ENCODE measurements around the gene PI4KA.
"Not testable (repeated sequence)": the region's sequence is repeated elsewhere in the genome, so short reads cannot be mapped to it uniquely, and the experiment has no call there.

PI4KA gene

DNA sequence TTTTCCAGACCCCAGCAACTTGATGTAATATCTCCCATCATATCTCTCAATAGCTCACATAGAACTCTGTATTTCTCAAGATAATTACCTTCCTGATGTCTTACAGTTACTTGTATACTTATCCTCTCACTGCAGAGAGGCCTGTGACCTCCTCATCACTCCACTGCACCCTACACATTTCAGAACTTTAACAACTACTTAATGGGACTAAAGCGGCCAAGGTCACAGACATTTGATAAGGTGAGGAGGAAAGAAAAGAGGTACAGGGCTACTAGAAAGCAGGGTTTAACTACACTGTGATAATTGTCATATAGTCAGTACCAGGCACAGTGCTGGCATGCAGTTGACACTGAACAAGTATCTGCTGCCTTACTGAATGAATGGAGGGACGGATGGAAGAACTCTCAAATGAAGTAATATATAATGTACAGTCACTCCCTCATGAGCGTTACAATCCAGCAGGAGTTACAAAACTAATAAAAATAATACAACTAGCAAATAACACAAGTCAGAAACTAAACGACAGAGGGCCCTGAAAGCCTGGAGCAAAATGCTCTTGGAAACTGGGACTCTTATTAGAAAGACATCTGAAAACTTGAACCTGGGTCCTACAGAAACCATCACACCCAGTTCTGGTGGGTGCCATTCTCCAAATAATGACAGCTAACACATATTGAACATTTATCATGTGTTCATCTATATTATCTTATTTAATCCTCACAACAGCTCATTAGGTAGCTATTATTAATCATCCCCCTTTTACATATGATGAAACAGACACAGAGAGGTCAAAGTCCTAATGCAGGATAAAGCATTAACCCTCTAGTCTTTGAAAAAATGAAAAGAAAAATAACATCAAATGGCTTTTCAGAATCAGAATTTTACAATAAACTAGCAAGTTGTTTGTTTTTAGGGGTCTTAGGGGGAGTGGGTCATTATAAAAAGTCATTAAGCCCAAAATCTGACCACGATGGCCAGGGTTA lies 14.3 kb downstream of the PI4KA start:
- no peak for DNase-seq

DNA sequence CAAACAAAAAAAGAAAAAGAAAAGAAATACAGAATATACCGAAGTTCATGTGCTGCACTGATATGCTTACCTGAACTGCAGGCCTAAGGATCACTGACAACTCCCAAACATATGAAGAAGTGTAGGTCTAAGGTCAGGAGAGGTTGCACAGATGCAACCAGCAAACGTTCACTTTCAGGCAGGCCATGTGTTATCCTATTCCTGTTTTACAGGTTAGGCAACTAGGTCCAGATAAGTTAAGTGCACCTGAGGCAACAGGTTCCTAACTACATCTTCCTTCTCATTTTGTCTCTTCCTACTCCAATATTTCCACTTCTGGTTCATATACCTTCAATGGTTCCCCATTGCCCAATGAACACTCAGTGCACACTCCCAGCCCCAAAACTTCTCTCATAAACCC lies 15.1 kb downstream of the PI4KA start:
- no peak for DNase-seq

DNA sequence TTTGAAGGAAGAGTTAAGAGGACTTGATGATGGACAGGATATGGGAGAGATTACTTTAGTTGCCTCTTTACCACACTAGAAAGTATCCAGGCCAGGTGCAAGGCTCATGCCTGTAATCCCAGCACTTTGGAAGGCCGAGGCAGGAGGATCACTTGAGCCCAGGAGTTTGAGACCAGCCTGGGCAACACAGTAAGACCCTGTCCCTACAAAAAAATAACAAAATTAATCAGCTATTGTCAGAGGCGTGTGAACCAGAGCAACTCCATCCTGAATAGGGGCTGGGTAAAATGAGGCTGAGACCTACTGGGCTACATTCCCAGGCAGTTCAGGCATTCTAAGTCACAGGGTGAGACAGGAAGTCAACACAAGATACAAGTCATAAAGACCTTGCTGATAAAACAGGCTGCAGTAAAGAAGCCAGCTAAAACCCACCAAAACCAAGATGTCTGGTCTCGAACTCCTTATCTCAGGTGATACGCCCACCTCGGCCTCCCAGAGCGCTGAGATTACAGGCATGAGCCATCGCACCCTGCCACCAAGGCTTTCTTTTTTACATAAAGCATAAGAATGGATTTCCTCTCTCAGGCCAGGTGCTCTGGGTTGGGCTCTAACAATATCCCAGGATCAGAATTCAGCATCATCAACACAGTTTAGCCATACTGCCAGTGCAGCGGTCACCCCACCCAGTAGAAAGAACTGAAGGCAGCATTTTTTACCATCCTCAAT lies 17.8 kb downstream of the PI4KA start:
- DNase-seq, result no peak

DNA sequence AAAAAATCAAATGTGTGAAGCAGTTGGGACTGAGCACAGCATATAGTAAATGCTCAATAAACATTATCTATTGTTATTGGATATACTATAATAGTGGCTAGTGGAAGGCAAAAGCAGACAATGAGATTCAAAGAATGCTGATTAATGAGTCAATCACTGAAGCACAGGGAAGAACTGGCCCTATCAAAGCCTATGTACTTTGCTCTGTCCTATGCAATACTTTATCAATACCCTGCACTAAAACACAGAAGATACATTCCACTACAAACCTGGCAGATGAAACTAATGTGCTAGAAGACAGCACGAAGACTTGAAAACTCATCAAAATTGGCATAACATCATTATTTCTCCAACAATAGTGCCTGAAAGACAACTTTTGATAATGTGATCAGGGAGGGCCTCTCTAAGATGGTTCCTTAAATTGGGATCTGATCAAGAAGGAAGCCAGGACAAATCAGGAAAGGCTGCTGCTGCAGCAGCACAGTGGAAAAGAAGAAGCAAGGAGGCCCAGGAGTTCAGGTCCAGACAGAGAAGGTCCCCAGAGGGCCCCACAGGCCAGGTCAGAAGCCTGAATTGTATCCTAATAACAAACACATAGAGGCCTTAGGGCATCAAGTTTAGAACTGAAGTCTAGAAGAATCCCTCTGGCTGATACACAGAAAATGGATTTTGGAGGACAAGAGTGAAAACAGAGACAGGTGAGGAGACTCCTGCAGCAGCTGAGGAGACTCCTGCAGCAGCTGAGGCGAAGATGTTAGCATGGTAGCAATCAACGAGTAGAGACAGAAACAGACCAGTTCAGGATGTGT lies 18.6 kb downstream of the PI4KA start:
- DNase-seq, result no peak

DNA sequence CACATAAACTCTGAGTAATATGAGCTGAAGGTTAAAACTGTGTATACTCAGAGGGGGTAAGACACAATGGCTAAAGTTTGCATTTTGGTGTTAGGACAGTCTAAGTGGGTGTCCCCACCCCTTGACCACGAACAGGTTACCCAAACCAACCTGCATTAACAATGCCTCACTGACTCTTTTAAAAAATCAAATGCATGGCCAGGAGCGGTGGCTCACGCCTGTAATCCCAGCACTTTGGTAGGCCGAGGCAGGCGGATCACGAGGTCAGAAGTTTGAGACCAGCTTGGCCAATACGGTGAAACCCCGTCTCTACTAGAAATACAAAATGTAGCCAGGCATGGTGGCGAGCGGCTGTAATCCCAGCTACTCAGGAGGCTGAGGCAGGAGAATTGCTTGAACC lies 19.3 kb downstream of the PI4KA start:
- not testable (repeated sequence) for DNase-seq

DNA sequence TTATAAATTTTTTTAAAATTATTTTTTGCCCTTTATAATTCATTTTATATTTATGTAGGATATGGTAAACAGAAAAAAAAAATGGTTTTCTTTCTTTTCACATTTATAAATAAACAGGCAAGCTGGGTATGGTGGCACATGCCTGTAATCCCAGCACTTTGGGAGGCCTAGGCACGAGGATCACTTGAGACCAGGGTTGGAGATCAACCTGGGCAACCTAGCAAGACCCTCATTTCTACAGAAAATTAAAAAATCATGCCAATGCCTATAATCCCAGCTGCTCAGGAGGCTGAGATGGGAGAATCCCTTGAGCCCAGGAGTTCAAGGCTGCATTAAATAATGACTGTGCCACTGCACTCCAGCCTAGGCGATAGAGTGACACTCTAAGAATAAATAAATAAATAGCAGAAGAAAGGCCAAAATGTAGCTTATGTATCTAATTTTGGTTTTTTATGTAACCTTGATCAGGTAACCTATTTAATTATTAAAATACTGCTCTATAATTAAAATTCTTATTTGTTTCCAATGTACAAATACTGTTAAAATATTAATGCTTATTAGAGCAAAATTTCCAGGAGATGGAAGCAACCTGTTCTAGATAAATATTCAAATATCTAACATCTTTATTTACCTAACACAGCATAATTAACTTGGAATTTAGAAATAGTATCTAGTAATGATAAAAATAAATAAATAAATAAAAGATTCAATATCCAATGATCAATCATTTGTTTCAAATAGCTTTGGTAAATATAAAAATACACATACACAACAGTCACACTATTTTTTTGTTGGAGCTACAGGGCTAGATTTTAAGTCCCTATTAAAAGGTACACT lies 21.4 kb downstream of the PI4KA start:
- DNase-seq, result no peak

DNA sequence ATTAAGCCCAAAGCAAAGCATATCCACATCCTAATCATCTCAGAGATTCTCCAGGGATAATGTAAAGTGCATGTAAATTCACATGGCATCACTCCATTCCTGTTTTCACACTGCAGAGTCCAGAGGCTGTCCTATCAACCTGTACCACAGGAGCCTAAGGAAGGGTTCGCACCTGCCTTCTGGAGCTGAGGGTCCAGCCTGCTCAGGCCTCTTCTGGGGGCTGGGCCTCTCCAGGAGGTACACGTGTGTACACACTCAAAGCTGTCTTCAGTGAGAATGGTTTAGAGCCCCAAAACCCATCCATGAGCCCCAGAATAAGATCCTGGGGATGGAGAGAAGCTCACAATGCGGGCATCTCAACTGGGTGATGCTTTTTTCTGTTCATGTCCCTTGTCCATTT lies 23.9 kb downstream of the PI4KA start:
- DNase-seq, result no peak

DNA sequence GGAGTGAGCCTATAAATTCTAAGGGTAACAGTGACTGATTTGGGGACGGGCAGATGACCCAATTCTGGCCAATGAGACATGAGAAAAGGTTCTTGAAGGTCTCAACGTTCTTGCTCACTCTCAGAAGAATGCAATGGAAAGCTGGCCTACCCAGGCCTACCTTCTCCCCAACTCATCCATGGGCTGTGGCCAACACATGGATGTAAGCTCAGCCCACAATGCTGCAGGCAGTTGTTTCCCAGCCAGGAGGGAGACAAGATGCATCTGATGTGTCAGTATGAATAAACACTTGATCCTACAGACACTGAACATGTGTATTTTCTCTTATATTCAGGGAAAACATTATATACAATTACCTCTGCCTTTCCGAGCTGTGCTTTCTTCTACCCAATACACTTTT lies 24.4 kb downstream of the PI4KA start:
- no peak for DNase-seq

DNA sequence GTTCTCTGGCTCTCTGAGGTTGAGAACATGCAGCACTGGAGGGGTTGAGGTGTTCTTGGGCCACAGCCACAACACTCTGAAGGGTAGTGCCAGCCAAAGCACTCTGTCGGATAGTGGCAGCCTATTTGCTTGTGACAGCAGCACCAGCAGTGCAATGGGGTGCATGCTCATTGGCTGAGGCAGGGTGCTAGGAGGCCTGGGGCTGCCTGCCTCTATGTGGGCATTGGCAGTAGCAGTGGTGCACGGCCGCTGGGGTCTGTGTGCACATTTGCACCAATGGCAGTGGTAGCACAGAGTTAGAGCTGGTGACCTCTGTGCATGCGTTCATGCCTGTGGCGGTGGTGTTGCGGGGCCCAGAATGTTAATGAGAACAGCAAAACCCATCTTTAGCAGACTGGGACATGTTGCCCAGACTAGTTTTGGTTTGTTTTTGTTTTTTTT lies 25.4 kb downstream of the PI4KA start:
- DNase-seq, result no peak

DNA sequence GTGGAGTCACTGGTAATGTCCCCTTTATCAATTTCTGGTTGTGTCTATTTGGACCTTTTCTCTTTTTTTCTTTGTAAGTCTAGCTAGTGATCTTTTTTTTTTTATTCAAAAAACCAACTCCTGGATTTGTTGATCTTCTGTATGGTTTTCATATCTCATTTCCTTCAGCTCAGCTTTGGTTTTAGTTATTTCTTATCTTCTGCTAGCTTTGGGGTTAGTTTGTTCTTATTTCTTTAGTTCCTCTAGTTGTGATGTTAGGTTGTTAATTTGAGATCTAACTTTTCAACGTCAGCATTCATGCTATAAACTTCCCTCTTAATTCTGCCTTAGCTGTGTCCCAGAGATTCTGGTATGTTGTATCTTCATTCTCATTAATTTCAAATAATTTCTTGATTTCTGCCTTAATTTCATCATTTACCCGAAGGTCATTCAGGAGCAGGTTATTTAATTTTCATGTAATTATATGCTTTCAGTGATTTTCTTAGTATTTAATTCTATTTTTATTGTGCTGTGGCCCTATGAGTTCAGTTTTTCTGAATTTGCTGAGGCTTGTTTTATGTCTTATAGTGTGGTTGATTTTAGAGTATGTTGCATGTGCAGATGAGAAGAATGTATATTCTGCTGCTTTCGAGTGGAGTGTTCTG lies 29.0 kb downstream of the PI4KA start:
- DNase-seq, result no peak

DNA sequence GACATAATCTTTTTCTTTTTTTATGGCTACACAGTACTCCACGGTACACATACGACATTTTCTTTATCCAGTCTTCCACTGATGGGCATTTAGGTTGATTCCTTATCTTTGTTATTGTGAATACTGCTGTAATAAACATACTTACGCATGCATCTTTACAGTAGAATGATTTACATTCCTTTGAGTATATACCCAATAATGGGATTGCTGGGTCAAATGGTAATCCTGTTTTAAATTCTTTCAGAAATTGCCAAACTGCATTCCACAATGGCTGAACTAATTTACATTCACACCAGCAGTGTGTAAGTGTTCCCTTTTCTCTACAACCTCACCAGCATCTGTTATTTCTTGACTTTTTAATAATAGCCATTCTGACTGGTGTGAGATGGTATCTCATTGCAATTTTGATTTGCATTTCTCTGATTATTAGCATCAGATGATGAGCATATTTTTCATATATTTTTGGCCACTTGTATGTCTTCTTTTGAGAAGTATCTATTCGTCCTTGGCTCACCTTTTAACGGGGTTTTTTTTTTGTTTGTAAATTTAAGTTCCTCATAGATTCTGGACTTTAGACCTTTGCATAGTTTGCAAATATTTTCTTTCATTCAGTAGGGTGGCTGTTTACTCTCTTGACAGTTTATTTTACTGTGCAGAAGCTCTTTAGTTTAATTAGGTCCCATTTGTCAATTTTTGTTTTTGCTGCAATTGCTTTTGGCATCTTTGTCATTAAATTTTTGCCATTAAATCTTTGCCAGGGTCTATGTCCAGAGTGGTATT lies 32.0 kb downstream of the PI4KA start:
- not testable (repeated sequence) for DNase-seq

DNA sequence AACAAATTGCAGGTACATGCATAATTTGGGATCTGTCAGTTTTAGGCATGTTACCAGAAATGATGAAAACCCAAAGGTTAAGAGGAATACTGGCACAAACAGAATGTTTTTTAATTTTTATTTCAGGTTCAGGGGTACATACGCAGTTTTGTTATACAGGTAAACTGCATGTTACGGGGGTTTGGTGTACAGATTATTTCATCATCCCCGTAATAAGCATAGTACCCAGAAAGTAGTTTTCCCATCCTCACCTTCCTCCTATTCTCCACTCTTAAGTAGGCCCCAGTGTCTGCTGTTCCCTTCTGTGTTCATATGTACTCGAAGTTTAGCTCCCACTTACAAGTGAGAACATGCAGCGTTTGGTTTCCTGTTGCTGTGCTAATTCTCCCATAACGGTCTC lies 33.0 kb downstream of the PI4KA start:
- DNase-seq, result no peak

DNA sequence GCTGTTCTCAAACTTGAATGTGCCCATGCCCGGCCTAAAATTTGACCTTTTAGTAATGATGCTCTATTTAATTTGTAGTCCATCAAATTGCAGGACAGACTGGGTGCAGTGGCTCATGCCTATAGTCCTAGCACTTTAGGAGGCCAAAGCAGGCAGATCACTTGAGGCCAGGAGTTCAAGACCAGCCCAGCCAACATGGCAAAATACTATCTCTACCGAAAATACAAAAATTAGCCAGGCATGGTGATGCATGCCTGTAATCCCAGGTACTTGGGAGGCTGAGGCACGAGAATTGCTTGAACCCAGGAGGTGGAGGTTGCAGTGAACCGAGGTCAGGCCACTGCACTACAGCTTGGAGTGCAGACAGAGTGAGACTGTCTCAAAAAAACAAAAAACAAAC lies 33.4 kb downstream of the PI4KA start:
- not testable (repeated sequence) for DNase-seq

DNA sequence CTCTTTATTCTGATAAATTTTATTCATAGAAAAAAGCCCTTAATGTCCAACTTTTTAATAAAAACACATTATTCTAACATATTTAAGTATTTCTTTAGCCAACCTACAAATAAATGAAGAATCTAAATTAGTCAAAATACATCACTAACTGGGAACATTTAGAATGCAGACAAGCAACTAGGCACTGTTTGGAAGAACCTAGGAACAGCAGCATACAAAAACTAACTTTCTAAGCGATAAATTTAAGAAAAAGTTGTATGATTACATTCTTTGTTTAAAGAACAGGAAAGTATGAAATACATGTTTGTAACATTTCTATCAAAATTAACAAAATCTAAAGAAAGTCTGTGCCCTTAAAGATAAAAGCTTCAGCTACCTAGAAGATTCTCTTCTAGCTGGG lies 35.3 kb downstream of the PI4KA start:
- DNase-seq, result no peak

DNA sequence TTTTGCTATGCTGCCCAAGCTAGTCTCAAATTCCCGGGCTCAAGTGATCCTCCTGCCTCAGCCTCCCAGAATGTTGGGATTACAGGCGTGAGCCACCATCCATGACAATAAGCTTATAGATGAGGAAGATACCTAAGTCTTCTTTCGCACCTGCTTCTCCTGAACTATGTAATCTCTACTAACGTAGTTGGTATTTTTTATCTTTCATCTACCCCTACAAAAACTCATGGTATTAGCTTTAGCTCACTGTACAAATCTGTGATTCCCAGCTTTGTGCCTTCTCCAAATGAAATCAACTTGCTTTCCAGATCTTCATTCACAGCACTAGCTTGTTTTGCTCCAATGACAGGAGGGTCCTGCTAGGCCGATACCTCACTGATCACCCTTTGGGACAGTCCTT lies 36.4 kb downstream of the PI4KA start:
- no peak for DNase-seq

DNA sequence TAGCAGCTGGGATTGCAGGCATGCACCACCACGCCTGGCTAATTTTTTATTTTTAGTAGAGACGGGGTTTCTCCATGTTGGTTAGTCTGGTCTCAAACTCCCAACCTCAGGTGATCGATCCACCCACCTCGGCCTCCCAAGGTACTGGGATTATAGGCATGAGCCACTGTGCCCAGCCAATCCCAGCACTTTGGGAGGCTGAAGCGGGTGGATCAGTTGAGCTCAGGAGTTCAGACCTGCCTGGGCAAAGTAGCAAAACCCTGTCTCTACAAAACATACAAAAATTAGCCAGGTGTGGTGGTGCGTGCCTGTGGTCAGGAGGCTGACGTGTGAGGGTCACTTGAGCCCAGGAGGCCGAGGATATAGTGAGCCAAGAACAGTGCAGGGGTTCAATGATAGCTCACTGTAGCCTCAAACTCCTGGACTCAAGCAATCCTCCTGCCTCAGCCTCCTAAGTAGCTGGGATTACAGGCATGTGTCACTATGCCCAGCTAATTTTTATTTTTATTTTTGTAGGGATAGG lies 36.8 kb downstream of the PI4KA start:
- DNase-seq, result not testable (repeated sequence)

DNA sequence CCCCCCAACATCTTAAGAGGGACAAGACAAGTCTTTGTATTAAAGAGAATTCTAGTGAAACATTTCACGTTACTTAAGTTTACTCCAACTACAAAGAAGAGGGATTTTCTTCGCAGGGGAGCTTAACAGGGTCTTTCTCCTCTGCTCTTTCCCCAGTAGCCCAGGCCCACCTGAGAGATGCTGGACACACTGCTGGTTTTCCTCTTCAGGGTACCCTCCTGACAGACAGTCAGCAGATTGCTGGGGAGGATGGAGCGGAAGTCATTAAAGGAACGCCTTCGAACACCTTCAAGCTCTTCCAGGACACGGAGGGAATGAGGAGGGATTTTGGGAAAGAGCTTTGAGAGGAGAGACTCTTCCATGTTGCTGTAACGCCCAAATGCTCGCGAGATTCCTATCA lies 39.1 kb downstream of the PI4KA start:
- DNase-seq, result no peak

DNA sequence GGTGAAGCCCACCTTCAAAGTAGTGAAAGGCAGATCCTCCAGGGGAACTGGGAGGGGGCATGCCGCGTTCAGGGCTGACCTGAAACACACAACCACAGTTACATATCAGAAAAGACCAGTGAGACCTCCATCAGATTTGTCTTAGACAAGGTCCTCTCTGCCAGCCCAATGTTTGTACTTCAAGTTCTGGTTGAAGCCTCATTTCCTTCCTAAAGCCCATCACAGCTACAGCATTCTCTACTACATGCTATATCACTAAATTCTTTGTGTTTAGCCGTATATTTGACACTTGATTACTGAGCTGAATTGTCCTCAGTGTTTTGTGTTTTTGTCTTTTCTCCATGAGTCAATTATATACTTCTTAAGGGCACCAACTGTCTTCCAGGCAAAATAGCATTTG lies 40.1 kb downstream of the PI4KA start:
- no peak for DNase-seq

DNA sequence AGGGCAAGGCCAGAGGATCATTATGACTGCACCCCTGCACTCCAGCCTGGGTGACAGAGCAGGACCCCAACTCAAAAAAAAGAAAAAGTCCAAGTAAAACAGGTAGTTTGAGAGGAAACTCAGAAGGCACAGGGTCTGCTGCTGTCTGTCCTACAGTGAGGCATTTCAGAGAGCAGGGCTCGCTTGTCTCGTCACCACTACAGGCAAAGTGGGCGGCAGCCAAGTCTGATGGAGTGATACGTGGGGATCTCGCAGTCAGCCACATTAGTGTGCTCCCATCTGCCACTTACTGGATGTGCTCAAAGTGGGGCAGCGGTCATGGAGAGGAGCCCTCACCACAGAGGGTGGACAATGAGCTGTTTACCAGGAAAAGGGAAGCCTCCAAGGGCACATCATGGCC lies 42.1 kb downstream of the PI4KA start:
- no peak for DNase-seq

DNA sequence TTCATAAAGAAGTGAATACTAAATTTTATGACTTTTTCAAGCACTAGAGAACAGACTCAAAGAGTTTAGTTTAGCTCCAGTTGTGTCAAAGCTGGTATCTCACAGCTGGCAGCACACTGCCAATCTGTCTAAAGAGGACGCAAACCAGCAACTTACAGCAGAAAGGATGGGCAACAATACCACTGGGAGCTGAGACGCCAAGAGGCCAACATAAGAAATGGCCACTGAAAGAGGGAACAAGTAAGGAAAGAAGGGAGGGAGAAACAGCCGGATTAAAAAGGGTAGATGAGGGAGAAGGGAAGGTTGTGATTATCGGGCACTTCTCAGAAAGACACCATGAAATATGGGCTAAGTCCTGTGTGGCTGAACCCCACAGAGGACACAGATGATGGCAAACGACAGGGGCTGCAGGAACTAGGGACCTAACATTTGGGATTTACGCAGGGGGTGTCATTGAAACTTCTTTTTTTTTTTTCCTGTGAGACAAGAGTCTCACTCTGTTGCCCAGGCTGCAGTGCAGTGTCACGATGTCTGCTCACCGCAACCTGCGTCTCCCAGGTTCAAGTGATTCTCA lies 43.0 kb downstream of the PI4KA start:
- no peak for DNase-seq

All from fibroblast of skin of back (primary cell).